ENCODE measurements around the gene MAPRE2. TPM values are rescaled to one million over a fixed set of nuclear protein-coding genes. Genes with fewer than 3 reads are reported as not detected.
A peak's percentile ranks its signal among the peaks of the same experiment; 100 is the strongest.
"Not testable (repeated sequence)": the region's sequence is repeated elsewhere in the genome, so short reads cannot be mapped to it uniquely, and the experiment has no call there.

The MAPRE2 gene
- total RNA-seq, 1 donor from 2014 or later = 101 TPM

DNA sequence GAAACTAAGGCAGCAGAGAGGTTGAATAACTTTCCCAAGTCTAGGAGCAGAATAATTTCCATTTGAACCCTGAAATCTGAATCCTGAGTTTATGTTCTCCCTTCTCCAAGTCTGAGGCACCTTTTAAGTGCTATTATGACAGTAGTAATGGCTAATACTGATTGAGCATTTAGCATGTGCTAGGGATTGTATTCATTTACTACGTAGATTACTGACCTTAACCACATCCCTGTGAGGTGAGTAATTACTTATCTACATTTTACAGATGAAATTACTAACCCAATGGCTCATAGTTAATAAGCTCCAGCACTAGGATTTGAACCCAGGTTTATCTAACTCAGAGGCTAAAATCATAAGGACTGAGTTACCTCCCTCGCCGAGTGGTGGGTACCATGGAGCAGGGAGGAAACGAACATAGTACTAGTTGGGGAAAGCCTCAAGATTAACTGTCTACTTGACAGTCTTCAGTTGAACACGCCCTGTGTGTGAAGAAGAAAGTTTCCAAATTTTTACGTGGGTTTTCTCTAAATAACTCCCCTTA is 93.0 kb downstream of the MAPRE2 start:
- intact Hi-C loops (cut with DNase I) = loop anchor here (5.0 kb wide), 1 partner anchor 92 kb away; the partner anchor contains the start of gene MAPRE2
- no peak for DNase-seq

DNA sequence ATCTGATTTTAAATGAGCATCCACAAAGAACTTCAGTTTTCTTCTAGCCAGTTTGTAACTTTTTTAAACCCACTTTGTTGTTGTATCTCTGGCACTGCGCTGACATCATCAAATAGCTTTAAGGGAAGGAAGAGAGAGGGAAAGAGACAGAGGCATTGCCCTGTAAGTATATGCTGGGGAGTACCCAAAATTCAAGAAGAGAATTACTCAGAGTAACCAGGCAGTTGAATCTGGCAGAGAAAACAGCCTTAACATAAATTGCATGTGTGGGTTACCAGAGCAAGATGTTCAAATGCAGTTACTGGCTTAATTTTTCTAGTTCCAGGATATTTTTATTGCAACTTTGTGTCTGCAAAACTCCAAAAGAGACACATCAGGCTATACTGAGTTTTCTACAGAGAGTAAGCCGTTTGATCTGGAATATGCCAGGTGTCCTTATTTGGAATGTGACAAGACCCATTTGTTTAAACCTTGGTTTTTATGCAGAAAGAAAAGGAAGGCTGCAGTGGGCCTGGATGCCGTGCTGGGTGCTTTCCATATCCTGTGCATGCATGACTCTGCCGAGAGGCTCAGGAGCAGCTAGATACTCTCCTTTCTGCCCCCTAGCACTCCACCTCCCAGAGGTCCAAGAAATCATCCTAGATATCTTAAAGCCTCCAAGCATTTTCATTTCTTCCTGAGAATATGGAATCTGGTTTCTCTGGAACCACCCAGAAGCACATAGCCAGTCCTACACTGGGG is 93.7 kb downstream of the MAPRE2 start:
- no peak for ATAC-seq (ENCODE audit: poor library complexity)
- no peak for DNase-seq

More for the DNA sequence above, 93.0 kb downstream of the MAPRE2 start:
- no peak for ATAC-seq (ENCODE audit: poor library complexity)

DNA sequence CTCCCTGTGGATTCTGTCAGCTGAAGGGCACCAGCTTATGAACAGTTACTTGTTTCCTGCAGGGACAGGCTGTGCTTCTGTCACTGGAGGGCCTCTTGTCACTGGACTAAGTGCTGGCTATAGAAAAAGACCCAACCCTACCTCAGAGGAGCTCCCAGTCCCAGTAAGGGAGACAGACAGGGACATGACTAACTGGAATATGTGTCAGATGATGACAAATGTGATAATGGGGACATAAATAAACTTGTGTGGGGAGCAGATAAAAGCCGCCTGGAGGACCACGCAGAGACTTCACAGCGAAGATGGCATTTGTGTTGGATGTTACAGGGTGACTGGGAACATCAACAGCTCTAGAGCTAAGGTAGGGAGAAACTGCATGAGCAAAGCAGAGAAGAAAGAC is 95.0 kb downstream of the MAPRE2 start:
- ATAC-seq (ENCODE audit: poor library complexity) = peak; percentile 68
- intact Hi-C loops (cut with DNase I) = no loop called here

More for the DNA sequence above, 93.7 kb downstream of the MAPRE2 start:
- intact Hi-C loops (cut with DNase I) = loop anchor here (5.0 kb wide), 1 partner anchor 93 kb away; the partner anchor contains the start of gene MAPRE2

DNA sequence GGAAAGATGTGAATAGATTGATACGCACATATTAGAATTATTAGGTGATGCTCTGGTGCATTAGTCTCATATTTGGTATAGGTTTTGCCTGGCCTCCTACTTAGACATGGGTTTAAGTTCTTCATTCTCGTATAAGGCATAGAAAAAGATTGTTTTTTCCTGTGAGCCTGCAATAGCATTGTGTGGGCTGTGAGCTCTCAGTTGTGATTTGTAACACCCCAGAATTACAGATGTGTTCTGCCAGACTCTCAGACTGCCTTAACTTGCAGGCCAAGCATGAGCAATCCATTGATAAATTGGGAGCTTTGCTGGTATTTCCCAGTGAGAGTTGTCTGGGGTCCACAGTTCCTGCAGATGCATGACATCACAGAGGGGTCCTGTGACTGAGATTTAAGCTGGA is 95.7 kb downstream of the MAPRE2 start:
- DNase-seq (no peak), ATAC-seq (ENCODE audit: poor library complexity) (no peak)
- intact Hi-C loops (cut with DNase I) = no loop called here

More for the DNA sequence above, 95.0 kb downstream of the MAPRE2 start:
- no peak for DNase-seq

DNA sequence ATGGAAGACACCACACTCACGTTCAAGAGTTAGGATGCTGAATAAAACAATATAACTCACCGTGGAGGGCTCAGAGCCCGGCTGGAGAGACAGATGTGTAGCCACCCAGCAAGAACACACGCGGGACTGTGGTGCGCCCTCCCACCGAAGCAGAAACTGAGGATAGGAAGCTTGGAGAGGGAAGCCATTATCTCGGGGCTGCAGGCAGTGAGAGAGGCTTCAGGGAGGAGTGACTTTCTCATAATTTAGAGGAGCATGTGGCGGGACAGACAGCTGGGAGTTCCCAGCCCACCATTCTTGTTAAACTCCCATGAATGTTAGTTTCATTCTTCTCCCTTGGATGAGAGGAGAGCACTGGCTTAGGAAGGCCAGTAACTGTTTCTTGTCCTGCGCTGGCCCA is 96.4 kb downstream of the MAPRE2 start:
- DNase-seq (no peak), ATAC-seq (ENCODE audit: poor library complexity) (no peak)
- intact Hi-C loops (cut with DNase I) = no loop called here

DNA sequence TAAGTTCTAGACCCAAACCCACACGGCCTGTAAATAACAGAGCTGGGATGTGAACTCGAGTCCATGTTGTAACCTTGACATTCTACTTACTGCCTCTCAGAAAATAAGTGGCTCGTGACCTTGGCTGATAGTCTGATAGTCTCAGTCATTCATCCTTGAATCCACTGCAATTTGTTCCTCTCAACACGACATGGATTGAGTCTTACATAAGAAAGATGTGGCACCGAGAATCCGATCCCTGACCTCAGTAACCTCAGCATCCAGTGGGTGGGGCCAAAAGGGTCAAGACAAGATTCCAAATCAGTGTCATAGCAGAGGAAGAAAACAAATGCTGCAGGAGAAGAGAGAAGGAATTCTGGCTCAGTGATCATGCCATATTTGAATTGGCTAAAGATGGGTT is 97.6 kb downstream of the MAPRE2 start:
- DNase-seq = no peak
- peak; percentile 16 for ATAC-seq (ENCODE audit: poor library complexity)
- intact Hi-C loops (cut with DNase I) = no loop called here

DNA sequence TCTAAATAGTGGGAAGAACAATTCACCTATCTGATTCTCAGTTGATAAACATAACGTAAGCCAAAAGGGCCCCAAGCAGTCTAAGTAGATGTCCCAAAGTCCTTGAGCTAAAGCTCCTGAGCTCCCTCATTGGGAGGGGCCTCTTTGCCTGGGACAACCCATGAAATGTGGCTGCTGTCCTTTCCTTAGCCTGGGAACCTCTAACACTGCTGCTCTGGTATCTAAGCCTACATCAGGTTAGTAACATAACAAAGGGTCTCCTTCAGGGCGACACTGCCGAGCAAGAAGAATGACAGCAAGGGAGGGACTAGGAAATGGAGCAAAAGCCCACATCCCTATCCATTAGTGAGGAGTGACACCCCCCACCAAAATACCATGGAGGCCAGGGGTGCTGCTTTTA is 98.3 kb downstream of the MAPRE2 start:
- no peak for ATAC-seq (ENCODE audit: poor library complexity)
- DNase-seq = no peak
- intact Hi-C loops (cut with DNase I) = no loop called here

DNA sequence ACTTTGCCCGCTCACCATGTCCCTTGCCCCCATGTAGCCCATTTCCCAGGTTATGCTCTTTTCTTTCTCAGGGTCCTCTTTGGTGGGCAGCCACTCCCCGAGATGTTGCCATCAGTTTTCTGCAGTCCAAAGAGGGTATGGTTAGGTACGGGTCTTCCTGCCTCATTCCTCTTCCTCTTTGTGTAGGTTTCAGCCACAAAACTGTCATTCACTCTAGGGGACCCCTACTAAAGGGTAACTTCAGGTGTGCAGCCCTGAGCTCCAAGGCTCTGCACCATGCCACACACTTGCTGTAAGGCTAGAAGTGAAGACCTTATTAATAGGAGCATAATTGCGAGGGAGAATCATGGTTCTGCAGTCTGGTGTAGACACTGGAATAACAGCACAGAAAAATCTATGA is 99.9 kb downstream of the MAPRE2 start:
- DNase-seq = no peak
- no peak for ATAC-seq (ENCODE audit: poor library complexity)
- intact Hi-C loops (cut with DNase I) = no loop called here

DNA sequence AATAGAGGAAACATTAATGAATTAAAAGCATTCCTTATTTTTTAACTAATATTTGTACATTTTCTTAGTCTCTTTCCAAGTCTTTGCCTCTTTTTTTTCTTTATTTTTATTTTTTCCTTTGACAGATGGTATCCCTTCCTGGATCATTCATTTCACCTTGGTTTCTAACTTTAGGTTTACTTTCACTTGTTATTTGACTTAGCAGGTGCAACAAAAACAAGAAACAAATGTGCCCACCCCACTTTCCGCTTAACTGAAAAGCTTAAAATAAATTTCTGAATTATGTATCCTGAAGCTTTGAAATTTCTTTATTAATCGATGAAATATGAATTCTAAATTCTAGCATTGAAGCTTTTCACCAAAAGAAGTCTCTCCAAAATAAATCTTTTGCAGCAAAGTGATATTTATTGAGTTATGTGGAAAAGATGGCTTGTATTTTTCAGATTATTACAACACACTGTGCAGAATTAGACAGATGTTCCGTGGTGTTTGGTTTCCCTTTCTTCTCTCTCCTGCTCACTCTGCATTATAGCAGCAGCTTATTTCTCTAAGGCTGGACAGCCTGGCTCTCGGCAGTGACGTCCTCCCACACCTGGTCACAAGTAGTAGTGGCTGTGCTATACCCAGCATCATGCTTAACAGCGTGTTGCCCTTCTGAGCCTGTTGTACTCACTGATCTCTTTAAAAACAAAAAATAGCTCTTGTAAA is 100.5 kb downstream of the MAPRE2 start:
- no peak for DNase-seq
- ATAC-seq (ENCODE audit: poor library complexity) = no peak
- intact Hi-C loops (cut with DNase I) = no loop called here

DNA sequence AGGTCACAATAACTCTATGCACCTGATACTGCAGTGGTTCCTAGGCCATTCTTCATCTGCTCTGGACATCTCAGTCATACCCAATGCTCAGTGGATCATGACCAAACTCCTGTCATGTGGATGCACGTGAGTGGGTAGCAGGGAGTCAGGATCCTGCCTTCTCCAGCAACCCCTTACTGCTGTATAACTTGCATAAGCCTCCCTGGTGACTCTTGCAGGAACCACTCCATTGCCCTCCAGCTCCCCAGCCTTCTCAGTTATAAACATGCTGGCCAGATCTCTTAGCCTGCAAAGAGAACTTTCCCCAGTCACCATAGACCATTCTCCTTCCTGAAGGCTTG is 101.0 kb downstream of the MAPRE2 start:
- no peak for DNase-seq
- ATAC-seq (ENCODE audit: poor library complexity) = no peak
- intact Hi-C loops (cut with DNase I) = no loop called here

DNA sequence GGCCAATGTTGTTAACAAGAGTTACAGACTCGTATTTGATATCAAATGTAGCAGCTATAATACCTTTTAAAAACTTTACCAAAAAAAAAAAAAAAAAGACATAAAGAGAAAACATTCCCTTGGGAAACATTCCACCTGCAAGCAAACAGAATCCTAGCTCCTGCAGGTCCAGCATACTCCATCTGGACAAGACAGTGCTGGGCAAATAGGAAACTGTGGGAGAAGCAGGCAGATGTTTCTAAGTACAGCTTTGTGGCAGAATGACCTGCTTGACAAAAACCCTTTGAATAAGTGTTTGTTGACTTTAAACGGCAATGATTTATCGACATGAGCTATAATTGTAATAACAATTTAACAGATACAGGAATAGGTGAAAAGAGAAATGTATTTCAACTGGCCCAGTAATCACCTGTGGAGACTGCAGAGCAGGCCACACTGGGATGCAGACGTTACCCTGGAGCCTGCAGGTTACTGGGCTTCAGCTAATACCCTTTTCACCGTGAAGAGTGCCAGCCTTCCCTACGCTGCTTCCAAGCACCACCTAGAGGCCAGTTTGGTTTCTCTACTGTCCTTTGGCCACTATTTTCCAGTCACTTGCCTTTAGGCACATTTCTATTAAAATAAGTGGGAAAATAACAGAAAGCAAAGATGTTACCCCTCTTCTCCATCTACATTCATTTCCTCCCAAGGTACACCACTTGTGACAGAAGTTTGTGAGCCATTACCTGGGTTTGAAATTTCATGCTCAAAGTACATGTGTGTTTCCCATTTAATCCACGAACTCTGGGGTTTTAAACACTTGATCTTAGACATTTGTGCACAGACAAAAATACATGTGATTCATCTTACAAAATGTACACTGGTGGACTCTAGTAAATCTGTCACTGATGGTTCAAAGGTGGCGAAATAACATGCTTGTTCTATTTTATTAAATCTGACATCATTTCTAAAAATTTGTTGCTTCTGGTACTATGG is 102.7 kb downstream of the MAPRE2 start:
- DNase-seq (no peak), ATAC-seq (ENCODE audit: poor library complexity) (peak; percentile 94)
- intact Hi-C loops (cut with DNase I) = loop anchor here (2.0 kb wide), 1 partner anchor 137 kb away; no protein-coding TSS in a partner anchor

DNA sequence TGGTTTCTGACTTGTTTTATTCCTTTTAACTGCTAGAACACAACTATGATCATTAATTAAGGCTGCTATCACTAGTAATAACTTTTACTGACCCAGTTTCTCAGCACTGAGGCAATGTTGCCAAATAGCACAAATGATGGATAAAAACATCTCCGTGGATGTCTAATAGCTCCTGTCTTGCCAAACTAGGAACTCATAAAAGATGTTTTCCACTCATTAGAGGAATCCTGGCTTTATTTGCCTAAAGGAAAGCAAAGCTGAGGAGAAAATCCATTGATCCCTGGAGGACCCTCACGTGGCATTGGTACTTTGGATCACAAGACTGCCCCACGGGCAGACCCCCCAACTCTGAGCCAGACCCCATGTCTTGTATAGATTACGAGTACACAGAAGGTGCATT is 103.5 kb downstream of the MAPRE2 start:
- intact Hi-C loops (cut with DNase I) = loop anchor here (2.0 kb wide), 1 partner anchor 138 kb away; no protein-coding TSS in a partner anchor
- no peak for ATAC-seq (ENCODE audit: poor library complexity)
- DNase-seq = no peak

DNA sequence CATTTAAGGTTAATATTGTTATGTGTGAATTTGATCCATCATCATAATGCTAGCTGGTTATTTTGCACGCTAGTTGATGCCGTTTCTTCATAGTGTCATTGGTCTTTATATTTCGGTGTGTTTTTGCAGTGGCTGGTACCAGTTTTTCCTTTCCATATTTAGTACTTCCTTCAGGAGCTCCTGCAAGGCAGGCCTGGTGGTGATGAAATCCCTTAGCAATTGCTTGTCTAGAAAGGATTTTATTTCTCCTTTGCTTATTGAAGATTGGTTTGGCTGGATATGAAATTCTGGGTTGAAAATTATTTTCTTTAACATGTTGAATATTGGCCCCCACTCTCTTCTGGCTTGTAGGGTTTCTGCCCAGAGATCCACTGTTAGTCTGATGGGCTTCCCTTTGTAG is 109.0 kb downstream of the MAPRE2 start:
- intact Hi-C loops (cut with DNase I); ATAC-seq (ENCODE audit: poor library complexity); DNase-seq: not testable (repeated sequence)

DNA sequence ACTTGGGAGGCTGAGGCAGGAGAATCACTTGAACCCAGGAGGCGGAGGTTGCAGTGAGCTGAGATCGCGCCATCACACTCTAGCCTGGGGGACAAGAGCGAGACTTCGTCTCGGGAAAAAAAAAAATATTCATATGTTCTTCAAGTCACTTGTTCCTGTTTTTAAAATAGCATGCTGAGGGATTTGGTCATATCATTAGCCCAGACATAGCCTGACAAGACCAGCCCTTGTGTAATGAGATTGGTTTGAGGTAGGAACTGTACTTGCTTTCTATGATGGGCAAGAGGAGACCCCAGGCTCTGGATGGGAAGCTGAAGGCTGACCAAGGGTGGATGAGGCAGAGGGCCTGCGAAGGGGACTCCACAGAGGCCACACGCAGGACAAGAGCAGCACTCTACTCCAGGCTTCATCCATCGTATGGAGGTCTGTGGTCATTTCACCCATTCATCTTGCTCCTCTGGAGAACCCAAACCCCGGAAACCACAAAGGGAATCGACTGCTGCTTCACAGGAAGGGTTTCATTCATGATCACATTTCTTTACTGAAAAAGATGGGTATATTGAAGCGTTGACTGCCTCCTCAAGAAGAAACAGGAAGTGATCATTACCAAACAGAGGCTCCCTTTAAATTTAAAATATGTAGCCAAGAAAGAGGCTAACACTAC is 112.5 kb downstream of the MAPRE2 start:
- DNase-seq (no peak), ATAC-seq (ENCODE audit: poor library complexity) (no peak)
- intact Hi-C loops (cut with DNase I) = no loop called here

DNA sequence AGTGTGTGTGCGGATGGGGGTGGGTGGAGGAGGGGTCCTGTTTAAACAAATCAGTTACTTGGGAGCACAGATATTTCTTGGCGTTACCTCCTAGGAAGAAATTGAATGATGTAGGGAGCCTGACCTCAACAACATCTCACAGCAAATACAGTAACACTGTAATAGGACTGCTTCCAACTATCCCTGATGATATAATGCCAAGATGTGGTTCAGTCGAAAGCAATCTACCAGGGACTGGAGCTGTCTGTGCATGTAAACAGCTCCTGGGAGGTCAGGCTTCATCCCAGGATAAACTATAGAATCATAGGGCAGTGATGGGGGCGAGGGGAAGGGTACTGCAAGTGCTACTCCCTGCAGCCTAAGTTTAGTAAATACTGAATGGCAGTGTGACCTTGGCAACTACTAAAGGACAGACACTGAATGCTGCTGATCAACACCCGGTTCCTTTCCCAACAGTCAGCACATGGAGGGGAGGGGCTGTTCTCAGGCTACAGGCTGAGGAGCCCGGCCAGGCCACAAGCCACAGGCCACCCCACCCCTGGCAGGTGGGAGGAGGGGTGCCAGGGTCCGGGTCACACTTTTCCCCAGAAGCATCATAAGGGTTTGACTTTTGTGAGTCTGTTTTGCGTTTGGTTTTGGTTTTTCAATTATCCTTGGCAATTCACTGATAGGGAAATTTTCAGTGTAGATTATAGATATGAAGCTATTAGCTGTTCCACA is 114.3 kb downstream of the MAPRE2 start:
- intact Hi-C loops (cut with DNase I) = no loop called here
- ATAC-seq (ENCODE audit: poor library complexity) = peak; percentile 63

DNA sequence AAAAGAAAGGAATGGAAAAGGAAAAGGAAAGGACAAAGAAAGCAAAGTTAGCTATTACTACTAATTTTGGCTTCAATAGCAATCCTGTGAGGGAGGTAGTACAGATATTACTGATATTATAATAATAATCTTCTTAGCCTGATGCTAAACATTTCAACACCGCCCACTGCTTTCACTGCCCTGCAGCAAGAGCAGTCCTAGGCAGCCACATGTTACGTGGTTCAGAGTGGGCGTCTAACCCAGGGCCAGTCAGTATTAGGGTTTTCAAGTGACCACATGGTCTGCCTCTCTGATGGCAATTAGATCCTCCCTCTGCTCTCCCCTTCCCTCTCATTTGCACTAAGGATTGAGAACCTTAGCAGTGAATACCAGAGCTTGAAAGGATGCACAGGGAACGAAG is 116.0 kb downstream of the MAPRE2 start:
- DNase-seq (no peak), ATAC-seq (ENCODE audit: poor library complexity) (no peak)
- intact Hi-C loops (cut with DNase I) = no loop called here

More for the DNA sequence above, 114.3 kb downstream of the MAPRE2 start:
- no peak for DNase-seq

DNA sequence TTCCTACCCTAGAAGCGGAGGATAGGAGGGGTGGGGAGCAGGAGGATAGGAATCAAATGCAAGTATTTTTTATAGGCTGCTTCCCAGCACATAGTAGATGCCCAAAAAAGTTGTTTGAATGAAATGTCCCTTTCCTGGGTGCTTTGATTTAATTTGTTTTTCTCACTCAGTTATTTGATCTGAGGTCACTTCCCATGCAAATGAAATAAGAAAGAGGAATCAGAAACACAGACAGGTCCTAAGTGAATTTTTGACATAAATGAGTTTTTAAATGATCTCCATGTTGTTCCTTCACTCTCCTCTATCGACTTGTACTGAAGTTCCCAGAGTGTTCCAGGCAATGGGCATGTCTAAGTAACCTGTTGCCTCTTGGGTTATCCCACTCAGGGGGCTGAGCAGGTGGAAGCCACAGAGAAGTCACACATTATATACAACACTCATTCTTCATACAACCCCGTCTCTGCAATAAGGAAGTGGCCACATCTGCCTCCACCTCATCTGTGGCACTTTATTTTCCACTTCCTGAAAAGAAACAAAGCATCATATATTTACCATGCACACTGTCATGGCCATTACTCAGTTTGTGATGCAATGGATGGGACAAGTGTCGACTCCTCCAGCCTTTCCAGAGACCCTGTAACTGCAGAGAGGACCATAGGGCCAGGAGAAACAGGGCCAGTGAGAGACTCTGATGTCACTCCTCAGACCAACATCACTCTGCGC is 117.7 kb downstream of the MAPRE2 start:
- no peak for DNase-seq
- ATAC-seq (ENCODE audit: poor library complexity) = no peak
- intact Hi-C loops (cut with DNase I) = no loop called here

Measured in Right ventricle myocardium superior (tissue), 1 donor.